ENCODE measurements around the gene ANO3.

DNA sequence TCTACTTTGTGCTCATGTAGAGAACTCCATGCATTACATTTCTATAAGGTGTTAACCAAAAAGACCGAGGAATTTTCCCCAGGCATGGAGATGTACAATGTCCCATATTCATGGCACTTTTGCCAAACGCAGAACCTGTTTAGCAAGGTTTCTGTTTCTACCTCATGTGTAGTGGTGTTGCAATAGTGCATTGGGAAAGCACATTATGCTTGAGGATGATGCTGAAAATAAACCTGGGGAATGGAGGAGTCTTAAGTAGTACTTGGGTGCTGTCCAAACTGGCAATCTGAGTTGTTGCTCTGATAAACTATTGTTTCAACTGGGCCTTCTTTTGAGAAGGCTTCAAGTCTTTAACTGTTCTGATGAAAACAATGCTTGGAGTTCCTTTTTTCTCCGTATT, 251.6 kb downstream of the ANO3 start:
- TF ChIP-seq, protein P1, sequence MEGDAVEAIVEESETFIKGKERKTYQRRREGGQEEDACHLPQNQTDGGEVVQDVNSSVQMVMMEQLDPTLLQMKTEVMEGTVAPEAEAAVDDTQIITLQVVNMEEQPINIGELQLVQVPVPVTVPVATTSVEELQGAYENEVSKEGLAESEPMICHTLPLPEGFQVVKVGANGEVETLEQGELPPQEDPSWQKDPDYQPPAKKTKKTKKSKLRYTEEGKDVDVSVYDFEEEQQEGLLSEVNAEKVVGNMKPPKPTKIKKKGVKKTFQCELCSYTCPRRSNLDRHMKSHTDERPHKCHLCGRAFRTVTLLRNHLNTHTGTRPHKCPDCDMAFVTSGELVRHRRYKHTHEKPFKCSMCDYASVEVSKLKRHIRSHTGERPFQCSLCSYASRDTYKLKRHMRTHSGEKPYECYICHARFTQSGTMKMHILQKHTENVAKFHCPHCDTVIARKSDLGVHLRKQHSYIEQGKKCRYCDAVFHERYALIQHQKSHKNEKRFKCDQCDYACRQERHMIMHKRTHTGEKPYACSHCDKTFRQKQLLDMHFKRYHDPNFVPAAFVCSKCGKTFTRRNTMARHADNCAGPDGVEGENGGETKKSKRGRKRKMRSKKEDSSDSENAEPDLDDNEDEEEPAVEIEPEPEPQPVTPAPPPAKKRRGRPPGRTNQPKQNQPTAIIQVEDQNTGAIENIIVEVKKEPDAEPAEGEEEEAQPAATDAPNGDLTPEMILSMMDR (IDR thresholded peaks at IDR 0.05): no peak
- TF ChIP-seq POLR2A (IDR thresholded peaks at IDR 0.05): no peak

Measured in gastroesophageal sphincter (tissue), 3 donors.